SK-N-MC (cell line): Measurements from ENCODE around the gene FOXC2.

Experiments
- EZH2 ChIP-seq: fragments of 200-600 bp; sonication (generic); IDR thresholded peaks from one replicate; pipeline ENCODE4 v1.6.1; 2017; ENCODE audit warnings: antibody characterized with exemption
- FOXP2 ChIP-seq: optimal IDR thresholded peaks from 2 replicates; pipeline ENCODE3; 2011; ENCODE audit warnings: mild to moderate bottlenecking, moderate library complexity; ENCODE audit not compliant: insufficient read depth; ENCODE audit errors: extremely low read length, control extremely low read depth
- POLR2AphosphoS5 ChIP-seq: IDR thresholded peaks from 2 replicates; pipeline ENCODE4 v1.6.1; 2012; ENCODE audit warnings: mild to moderate bottlenecking, low read depth, low read length, borderline replicate concordance

- TF ChIP-seq EZH2 (no peak), POLR2AphosphoS5 (no peak), FOXP2 (no peak)
These were observed 31.6 kb upstream of the FOXC2 start for GRCh38 chr16:86534779-86535615.
